Activated CD4-positive, alpha-beta T cell treated with anti-CD3 and anti-CD28 coated beads, Interleukin-2, amount 10 ng/mL, durations not matched to agents 24 days and 14 days (primary cell): ENCODE results near the gene CD300H. TPM values are rescaled to one million over a fixed set of nuclear protein-coding genes. Genes with fewer than 3 reads are reported as not detected.
"Not testable (repeated sequence)": the region's sequence is repeated elsewhere in the genome, so short reads cannot be mapped to it uniquely, and the experiment has no call there.

ENCODE experiments used
- DNase-seq: peaks from one replicate; pipeline ENCODE4 v3.0.0; 2022
- H3K27ac Mint-ChIP-seq: one replicate; pipeline ENCODE4 v1.8.0; 2022; ENCODE audit warnings: mild to moderate bottlenecking, mixed read lengths
- H3K27me3 Mint-ChIP-seq: one replicate; pipeline ENCODE4 v1.8.0; 2022; ENCODE audit warnings: mixed read lengths
- H3K36me3 Mint-ChIP-seq: one replicate; pipeline ENCODE4 v1.8.0; 2022; ENCODE audit warnings: low read depth, mild to moderate bottlenecking, mixed read lengths
- H3K4me1 Mint-ChIP-seq: one replicate; pipeline ENCODE4 v1.8.0; 2021; ENCODE audit warnings: mixed read lengths
- H3K4me3 Mint-ChIP-seq: one replicate; pipeline ENCODE4 v1.8.0; 2022; ENCODE audit warnings: mild to moderate bottlenecking, moderate library complexity, mixed read lengths
- H3K9me3 Mint-ChIP-seq: one replicate; pipeline ENCODE4 v1.8.0; 2021; ENCODE audit warnings: mixed read lengths
- intact Hi-C: fragments of 100-400 bp; cut with micrococcal nuclease; formaldehyde crosslinking; loops from one replicate; pipeline ENCODE4 v1.15.1; 2023
- total RNA-seq: library from RNA; stranded (reverse); gene quantifications from 2 replicates; pipeline ENCODE4 v1.2.3, GENCODE V29; 2022

CD300H gene
- total RNA-seq, 1 donor from 2014 or later, result not detected

- DNase-seq, H3K36me3 Mint-ChIP-seq, H3K4me1 Mint-ChIP-seq, H3K4me3 Mint-ChIP-seq, H3K27ac Mint-ChIP-seq, H3K9me3 Mint-ChIP-seq, intact Hi-C loops: not testable (repeated sequence)
- peaks cover 25% of the 10 kb centered on the region for H3K27me3 Mint-ChIP-seq
These were observed 6.3 kb upstream of the CD300H start for GRCh38 chr17:74573635-74574034.

GRCh38 chr17:74573169-74573568 lies 5.9 kb upstream of the CD300H start:
- peaks cover 4% of the 10 kb centered on the region for H3K9me3 Mint-ChIP-seq
- no peak overlapping the region for H3K4me3 Mint-ChIP-seq
- peaks cover 10% of the 10 kb centered on the region for H3K4me1 Mint-ChIP-seq
- H3K36me3 Mint-ChIP-seq, result no peaks in the 10 kb centered on the region
- no peak for DNase-seq
- peaks cover 28% of the 10 kb centered on the region for H3K27me3 Mint-ChIP-seq
- H3K27ac Mint-ChIP-seq, result no peak overlapping the region
- intact Hi-C loops, result no loop called here

GRCh38 chr17:74571621-74572270 lies 4.4 kb upstream of the CD300H start:
- H3K4me1 Mint-ChIP-seq, result peaks cover 10% of the 10 kb centered on the region
- H3K36me3 Mint-ChIP-seq, result no peaks in the 10 kb centered on the region
- no peak overlapping the region for H3K27ac Mint-ChIP-seq
- intact Hi-C loops, result no loop called here
- no peak for DNase-seq
- H3K4me3 Mint-ChIP-seq, result no peak overlapping the region
- H3K9me3 Mint-ChIP-seq, result no peaks in the 10 kb centered on the region
- H3K27me3 Mint-ChIP-seq, result peaks cover 30% of the 10 kb centered on the region

GRCh38 chr17:74569020-74570003 lies 2.0 kb upstream of the CD300H start:
- H3K4me1 Mint-ChIP-seq, result peaks cover 13% of the 10 kb centered on the region
- H3K4me3 Mint-ChIP-seq, result no peak overlapping the region
- intact Hi-C loops, result loop anchor here (5.0 kb wide), 1 partner anchor 78 kb away; no protein-coding TSS in a partner anchor
- no peaks in the 10 kb centered on the region for H3K36me3 Mint-ChIP-seq
- H3K9me3 Mint-ChIP-seq, result no peaks in the 10 kb centered on the region
- peaks cover 25% of the 10 kb centered on the region for H3K27me3 Mint-ChIP-seq
- DNase-seq, result no peak
- no peak overlapping the region for H3K27ac Mint-ChIP-seq

- H3K27ac Mint-ChIP-seq, result no peak overlapping the region
These were observed 981 bp upstream of the CD300H start for GRCh38 chr17:74568106-74568873.

GRCh38 chr17:74566132-74566753 lies 1.1 kb downstream of the CD300H start:
- peak; percentile 78 for DNase-seq
- H3K27ac Mint-ChIP-seq, result no peak overlapping the region
- no peaks in the 10 kb centered on the region for H3K9me3 Mint-ChIP-seq
- intact Hi-C loops, result loop anchor here (5.0 kb wide), 1 partner anchor 81 kb away; no protein-coding TSS in a partner anchor
- H3K27me3 Mint-ChIP-seq, result peaks cover 20% of the 10 kb centered on the region
- peaks cover 15% of the 10 kb centered on the region for H3K4me1 Mint-ChIP-seq
- no peaks in the 10 kb centered on the region for H3K36me3 Mint-ChIP-seq
- no peak overlapping the region for H3K4me3 Mint-ChIP-seq

More at GRCh38 chr17:74568106-74568873, 981 bp upstream of the CD300H start:
- H3K4me3 Mint-ChIP-seq, result no peak overlapping the region
- DNase-seq, result no peak
- intact Hi-C loops, result loop anchor here (5.0 kb wide), 1 partner anchor 79 kb away; no protein-coding TSS in a partner anchor
- no peaks in the 10 kb centered on the region for H3K9me3 Mint-ChIP-seq
- peaks cover 13% of the 10 kb centered on the region for H3K4me1 Mint-ChIP-seq
- no peaks in the 10 kb centered on the region for H3K36me3 Mint-ChIP-seq
- H3K27me3 Mint-ChIP-seq, result peaks cover 22% of the 10 kb centered on the region

GRCh38 chr17:74565126-74565525 lies 2.2 kb downstream of the CD300H start:
- no peak overlapping the region for H3K27ac Mint-ChIP-seq

GRCh38 chr17:74563358-74563757 lies 4.0 kb downstream of the CD300H start:
- Mint-ChIP-seq H3K27ac (no peak overlapping the region), H3K4me1 (peaks cover 14% of the 10 kb centered on the region), H3K4me3 (no peak overlapping the region), H3K36me3 (no peaks in the 10 kb centered on the region), H3K27me3 (peaks cover 12% of the 10 kb centered on the region), H3K9me3 (no peaks in the 10 kb centered on the region)
- intact Hi-C loops, result no loop called here
- no peak for DNase-seq

More at GRCh38 chr17:74565126-74565525, 2.2 kb downstream of the CD300H start:
- H3K4me3 Mint-ChIP-seq, result no peak overlapping the region
- no peaks in the 10 kb centered on the region for H3K36me3 Mint-ChIP-seq
- intact Hi-C loops, result loop anchor here (5.0 kb wide), 1 partner anchor 82 kb away; no protein-coding TSS in a partner anchor
- DNase-seq, result no peak
- peaks cover 13% of the 10 kb centered on the region for H3K27me3 Mint-ChIP-seq
- H3K9me3 Mint-ChIP-seq, result no peaks in the 10 kb centered on the region
- peaks cover 15% of the 10 kb centered on the region for H3K4me1 Mint-ChIP-seq

- intact Hi-C loops, result no loop called here
- Mint-ChIP-seq H3K9me3 (no peaks in the 10 kb centered on the region), H3K4me3 (no peak overlapping the region), H3K27me3 (peaks cover 8% of the 10 kb centered on the region), H3K4me1 (peaks cover 14% of the 10 kb centered on the region), H3K36me3 (no peaks in the 10 kb centered on the region), H3K27ac (no peak overlapping the region)
- peak; percentile 50 for DNase-seq
These were observed 5.7 kb downstream of the CD300H start for GRCh38 chr17:74561586-74561985.

GRCh38 chr17:74558882-74559519 lies 8.3 kb downstream of the CD300H start:
- DNase-seq, result no peak
- H3K36me3 Mint-ChIP-seq, result no peaks in the 10 kb centered on the region
- H3K4me1 Mint-ChIP-seq, result peaks cover 10% of the 10 kb centered on the region
- intact Hi-C loops, result no loop called here
- no peak overlapping the region for H3K4me3 Mint-ChIP-seq
- H3K27me3 Mint-ChIP-seq, result peaks cover 8% of the 10 kb centered on the region
- H3K9me3 Mint-ChIP-seq, result no peaks in the 10 kb centered on the region
- H3K27ac Mint-ChIP-seq, result no peak overlapping the region

GRCh38 chr17:74558402-74558801 lies 8.9 kb downstream of the CD300H start:
- H3K36me3 Mint-ChIP-seq, H3K9me3 Mint-ChIP-seq, DNase-seq, intact Hi-C loops, H3K4me3 Mint-ChIP-seq, H3K27ac Mint-ChIP-seq: not testable (repeated sequence)
- Mint-ChIP-seq H3K27me3 (peaks cover 12% of the 10 kb centered on the region), H3K4me1 (peaks cover 10% of the 10 kb centered on the region)

GRCh38 chr17:74555427-74555940 lies 11.8 kb downstream of the CD300H start:
- no peaks in the 10 kb centered on the region for H3K36me3 Mint-ChIP-seq
- peaks cover 17% of the 10 kb centered on the region for H3K27me3 Mint-ChIP-seq
- no peak overlapping the region for H3K4me3 Mint-ChIP-seq
- no peak overlapping the region for H3K27ac Mint-ChIP-seq
- intact Hi-C loops, result no loop called here
- peaks cover 9% of the 10 kb centered on the region for H3K4me1 Mint-ChIP-seq
- DNase-seq, result no peak
- no peaks in the 10 kb centered on the region for H3K9me3 Mint-ChIP-seq
